GM19455 (cell line): ENCODE measurements around the gene ZNF264.
"Not testable (repeated sequence)": the region's sequence is repeated elsewhere in the genome, so short reads cannot be mapped to it uniquely, and the experiment has no call there.

Source experiments
- ATAC-seq: cut with Tn5 transposase; IDR thresholded peaks from one replicate; pipeline ENCODE4 v1.9.1; 2021; ENCODE audit not compliant: unreplicated experiment

ZNF264 gene

DNA sequence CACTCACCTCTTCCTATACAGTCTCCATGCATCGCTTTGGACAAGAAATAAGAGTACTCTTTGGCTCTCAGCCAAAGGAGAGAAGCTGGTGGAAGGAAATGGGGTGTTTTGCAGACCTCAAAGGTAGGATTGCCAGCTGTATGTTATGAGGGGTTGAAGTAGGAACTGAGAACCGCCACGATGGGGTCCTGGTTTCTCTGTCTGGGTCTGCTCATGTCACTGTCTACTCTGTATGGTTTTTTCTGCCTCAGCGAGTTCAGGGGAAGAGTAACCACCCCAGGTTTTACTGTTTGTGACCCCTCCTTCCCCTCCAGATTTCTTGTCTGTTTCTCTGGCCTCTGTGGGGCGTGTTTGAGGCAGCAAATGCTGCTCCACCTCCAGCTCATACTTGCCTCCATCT, 53.2 kb downstream of the ZNF264 start:
- no peak for ATAC-seq

DNA sequence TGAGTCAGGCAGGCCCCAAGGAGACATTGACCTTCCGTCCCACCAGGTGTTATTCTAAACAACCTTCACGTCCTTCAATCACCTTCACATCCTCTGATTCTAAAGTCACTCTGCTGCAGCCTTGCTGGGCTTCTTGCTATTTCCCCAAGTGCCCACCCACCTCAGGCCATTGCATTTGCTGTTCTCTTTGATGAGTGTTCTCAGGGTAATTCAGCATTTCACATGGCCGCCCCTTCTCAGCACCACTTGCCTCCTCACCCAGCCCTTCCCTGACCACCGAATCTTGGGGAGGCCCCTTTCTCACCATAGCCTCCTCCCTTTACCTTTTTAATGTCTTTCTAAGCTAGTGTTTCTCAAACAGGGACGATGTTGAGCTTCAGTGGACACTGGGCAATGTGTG, 53.8 kb downstream of the ZNF264 start:
- ATAC-seq = no peak

DNA sequence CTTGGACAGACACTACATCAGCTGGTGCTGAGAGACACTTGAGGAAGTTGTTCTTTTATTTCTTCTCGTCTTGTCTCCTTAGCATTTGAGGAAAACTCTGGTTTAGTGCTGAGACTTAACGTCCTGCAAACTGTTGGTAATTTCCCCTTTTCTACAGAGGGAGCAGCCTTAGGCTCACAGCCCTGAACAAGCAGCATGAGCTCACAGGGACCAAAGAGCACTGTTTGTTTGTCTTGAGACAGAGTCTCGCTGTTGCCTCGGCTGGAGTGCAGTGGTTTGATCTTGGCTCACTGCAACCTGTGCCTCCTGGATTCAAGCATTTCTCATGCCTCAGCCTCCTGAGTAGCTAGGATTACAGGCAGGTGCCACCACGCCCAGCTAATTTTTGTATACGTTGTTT, 54.7 kb downstream of the ZNF264 start:
- ATAC-seq = no peak

DNA sequence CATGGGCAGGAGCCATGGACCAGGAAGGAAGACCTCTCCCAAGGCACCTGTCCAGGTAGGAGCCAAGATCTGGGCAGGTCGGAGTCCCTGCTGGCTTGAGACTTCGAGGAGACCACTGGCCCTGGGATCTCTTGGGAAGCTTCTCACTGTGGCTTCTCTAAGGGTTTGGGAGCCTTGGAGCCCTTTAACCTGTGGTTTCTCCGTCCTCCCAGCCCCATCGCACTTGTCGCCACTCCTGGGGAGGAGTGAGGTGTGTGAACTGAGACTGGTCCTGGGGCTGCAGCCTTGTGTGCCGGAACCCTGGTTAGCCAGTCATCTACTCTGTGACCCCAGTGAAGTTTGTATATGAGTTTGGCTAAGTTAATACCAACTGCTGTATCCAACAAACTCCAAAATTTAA, 57.3 kb downstream of the ZNF264 start:
- no peak for ATAC-seq

DNA sequence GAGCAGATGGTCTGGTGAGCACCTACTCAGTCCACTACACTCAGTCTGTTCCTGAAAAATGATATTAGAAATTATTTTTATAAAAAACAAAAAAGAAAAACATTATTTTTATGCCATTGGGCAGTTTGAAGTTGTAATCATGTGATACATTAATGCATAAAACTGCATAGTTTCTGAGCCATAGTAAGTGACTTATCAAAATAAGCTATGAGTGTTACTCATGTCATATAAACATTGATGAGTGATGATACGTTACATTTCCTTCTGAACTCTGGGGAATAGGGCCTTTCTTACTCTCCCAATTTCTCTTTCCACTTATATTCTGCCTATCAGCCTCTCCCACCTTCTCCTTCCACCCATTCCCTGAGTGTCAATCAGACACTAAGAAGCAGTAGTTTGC, 58.0 kb downstream of the ZNF264 start:
- no peak for ATAC-seq

DNA sequence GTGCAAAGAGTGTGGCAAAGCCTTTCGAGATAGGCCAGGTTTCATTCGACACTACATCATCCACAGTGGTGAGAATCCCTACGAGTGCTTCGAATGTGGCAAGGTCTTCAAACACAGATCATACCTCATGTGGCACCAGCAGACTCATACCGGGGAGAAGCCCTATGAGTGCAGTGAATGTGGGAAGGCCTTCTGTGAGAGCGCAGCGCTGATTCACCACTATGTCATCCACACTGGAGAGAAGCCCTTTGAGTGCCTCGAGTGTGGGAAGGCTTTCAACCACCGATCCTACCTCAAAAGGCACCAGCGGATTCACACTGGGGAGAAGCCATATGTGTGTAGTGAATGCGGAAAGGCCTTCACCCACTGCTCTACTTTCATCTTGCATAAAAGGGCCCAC, 62.5 kb downstream of the ZNF264 start:
- not testable (repeated sequence) for ATAC-seq

DNA sequence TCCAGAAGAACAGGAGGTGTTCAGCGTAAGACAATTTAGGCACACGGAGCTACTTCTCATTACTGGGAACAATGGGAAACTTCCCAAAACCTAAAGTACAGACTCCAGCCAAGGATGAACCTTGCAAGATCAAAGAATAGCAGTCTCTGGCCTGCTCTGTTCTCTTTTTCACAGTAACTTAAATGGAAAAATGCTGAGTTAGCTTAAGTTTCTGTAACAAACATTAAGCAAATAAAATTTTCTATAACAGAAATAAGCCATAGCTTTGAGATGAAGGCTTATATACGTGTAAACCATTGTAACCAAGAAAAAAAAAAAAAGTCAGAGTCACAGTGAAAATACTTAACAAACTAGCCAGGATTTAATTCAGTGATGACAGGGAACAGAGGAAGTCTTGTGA, 70.7 kb downstream of the ZNF264 start:
- no peak for ATAC-seq

DNA sequence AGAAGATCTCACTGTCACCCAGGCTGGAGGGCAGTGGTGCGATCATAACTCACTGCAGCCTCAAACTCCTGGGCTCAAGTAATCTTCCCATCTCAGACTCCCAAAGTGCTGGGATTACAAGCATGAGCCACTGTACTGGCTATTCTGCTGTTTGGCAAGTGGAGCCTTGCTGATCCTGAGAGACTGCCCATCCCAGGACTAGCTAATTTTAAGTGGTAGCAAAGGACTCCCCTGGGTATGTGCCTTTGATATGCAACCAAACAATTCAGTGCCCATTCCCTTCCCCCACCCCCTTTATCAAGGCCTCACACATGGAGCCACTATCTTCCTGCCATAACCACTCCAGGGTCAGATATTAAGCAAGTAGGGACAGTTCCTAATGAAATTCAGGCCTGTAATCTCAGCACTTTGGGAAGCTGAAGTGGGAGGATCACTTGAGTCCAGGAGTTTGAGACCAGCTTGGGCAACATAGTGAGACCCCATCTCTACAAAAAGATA, 72.0 kb downstream of the ZNF264 start:
- ATAC-seq = no peak

DNA sequence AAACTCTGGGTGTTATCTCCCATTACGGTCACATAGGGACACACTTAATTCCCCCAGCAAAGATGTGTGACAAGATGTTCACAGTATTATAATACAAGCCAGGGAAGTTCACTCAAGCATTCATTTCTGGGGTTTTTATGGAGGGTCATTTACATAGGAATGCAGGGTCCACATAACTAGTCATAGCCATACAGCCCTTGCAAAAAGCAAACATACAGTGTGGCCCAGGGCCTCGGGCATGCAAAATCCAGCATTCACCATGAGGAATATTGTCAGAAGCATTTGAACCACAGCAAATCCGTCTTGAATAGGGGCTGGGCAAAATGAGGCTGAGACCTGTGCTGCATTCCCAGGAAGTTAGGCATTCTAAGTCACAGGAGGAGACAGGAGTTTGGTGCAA, 76.0 kb downstream of the ZNF264 start:
- ATAC-seq = no peak

DNA sequence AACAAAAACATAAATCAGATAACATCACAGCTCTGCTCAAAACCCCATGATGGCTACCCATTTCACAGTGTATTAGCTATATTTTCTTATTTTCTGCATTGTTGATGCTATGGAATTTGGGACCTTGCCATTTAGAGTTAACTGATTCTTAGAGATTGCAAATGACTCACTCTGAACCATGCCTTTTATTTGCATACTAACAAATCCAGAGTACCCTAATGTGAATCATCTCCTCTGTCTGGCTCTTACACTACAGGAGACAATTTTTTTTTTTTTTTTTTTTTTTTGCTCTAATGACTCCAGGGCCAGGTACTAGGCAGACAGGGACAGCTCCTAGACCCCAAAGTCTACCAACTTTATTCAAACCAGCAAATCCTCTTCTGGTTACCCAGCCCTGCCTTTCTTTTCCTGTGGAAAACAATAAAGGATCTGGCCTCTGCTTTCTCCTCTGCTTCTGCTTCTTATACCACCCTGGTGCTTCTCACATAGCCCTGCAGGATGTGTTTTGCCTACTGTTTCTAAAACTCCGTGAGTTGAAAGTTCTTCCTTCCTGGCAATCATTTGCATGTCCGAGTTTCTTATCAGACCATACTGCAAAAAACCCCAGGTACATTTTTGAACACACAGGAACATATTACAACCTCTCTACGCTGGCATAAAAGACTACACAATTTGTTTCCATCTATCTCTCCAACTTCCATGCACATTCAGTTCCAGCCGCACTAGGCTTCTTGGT, 78.4 kb downstream of the ZNF264 start:
- no peak for ATAC-seq

DNA sequence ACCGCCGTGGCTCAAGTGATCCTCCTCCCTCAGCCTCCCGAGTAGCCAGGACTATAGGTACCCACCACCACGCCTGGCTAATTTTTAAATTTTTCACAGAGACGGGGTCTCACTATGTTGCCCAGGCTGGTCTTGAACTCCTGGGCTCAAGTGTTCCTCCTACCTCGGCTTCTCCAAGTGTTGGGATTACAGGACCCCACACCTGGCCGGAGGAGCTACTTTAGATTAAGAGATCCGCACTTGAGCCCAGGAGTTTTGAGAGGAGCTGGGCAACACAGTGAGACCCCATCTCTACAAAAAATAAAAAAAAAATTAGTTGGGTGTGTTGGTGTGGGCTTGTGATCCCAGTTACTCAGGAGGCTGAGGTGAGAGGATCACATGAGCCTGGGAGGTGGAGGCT, 80.0 kb downstream of the ZNF264 start:
- no peak for ATAC-seq
